Tibial nerve (tissue), 4 donors: ENCODE measurements around the gene CAPSL.

Experiments used
- CTCF ChIP-seq, 5 experiments: fragments of 200-600 bp in 3 of 5; fragments of 450-650 bp in 2 of 5; sonication (generic) in 3 of 5; IDR thresholded peaks; one replicate each; pipeline ENCODE4 v1.5.1; 2016 to 2019; ENCODE audit warnings: antibody characterized with exemption in 5 of 5, mild to moderate bottlenecking in 3 of 5, moderate library complexity in 2 of 5
- EP300 ChIP-seq, 2 donors: sonication (generic); formaldehyde crosslinking; IDR thresholded peaks; one replicate each; pipeline ENCODE4 v1.6.1; 2017; ENCODE audit warnings: antibody characterized with exemption in 2 of 2, mild to moderate bottlenecking in 1 of 2
- POLR2A ChIP-seq, 2 donors: fragments of 450-650 bp; IDR thresholded peaks; one replicate each; pipeline ENCODE4 v1.6.1; 2017; ENCODE audit warnings: antibody characterized with exemption in 2 of 2, mild to moderate bottlenecking in 2 of 2, moderate library complexity in 2 of 2

- TF ChIP-seq CTCF (IDR thresholded peaks at IDR 0.05) (no peak), POLR2A (IDR thresholded peaks at IDR 0.05) (no peak), EP300 (IDR thresholded peaks at IDR 0.05) (no peak)
These were observed 34.7 kb downstream of the CAPSL start for GRCh38 chr5:35903631-35904203.
